B cell (primary cell): Measurements from ENCODE around the gene TMPRSS13. TPM values are rescaled to one million over a fixed set of nuclear protein-coding genes. Genes with fewer than 3 reads are reported as not detected.

ENCODE experiments used
- ATAC-seq: fragments of 200-7000 bp; cut with Tn5 transposase; one replicate; pipeline ENCODE4 v1.10.0; 2021; ENCODE audit warnings: low read depth, mild to moderate bottlenecking, moderate number of reproducible peaks, moderate library complexity
- CTCF ChIA-PET: fragments of 350-600 bp; sonication (Branson Sonifier 250); formaldehyde crosslinking; loops from one replicate; lab custom pipeline; 2021; ENCODE audit warnings: antibody characterized with exemption, inconsistent platforms; lab: Charles Lee
- POLR2A ChIA-PET: fragments of 350-600 bp; sonication (Branson Sonifier 250); formaldehyde crosslinking; loops from one replicate; lab custom pipeline; 2021; ENCODE audit warnings: antibody characterized with exemption; lab: Charles Lee
- DNase-seq: peaks from one replicate; pipeline ENCODE4 v3.0.0; 2013
- H2AFZ ChIP-seq: 2 replicates; pipeline ENCODE4 v1.6.1; 2012; ENCODE audit warnings: mild to moderate bottlenecking, low read depth, low read length; ENCODE audit not compliant: insufficient read depth, poor library complexity, severe bottlenecking
- H3K27ac ChIP-seq, 2 donors: 1 replicate in 1 of 2; 2 replicates in 1 of 2; pipeline ENCODE4 v1.5.1; 2012 to 2013; ENCODE audit warnings: low read length in 2 of 2, mild to moderate bottlenecking in 2 of 2, moderate library complexity in 1 of 2
- H3K27me3 ChIP-seq, 4 experiments: fragments of 200-600 bp in 1 of 4; sonication (generic) in 1 of 4; replicated peaks in 1 of 4; 1 replicate in 2 of 4; 2 replicates in 2 of 4; pipeline versions ENCODE4 v1.6.1 to v1.7.0; 2013 to 2016; ENCODE audit warnings: low read length in 3 of 4, mild to moderate bottlenecking in 2 of 4, mixed read lengths in 1 of 4, moderate library complexity in 1 of 4; ENCODE audit not compliant: insufficient read depth in 4 of 4, control insufficient read depth in 3 of 4; ENCODE audit errors: control extremely low read depth in 1 of 4
- H3K36me3 ChIP-seq, 2 experiments: replicated peaks in 1 of 2; 1 replicate in 1 of 2; 2 replicates in 1 of 2; pipeline versions ENCODE4 v1.6.1 to v1.7.1; 2013; ENCODE audit warnings: low read length in 1 of 2; ENCODE audit not compliant: insufficient read depth in 2 of 2, control insufficient read depth in 1 of 2; ENCODE audit errors: control extremely low read depth in 1 of 2, extremely low read depth in 1 of 2
- H3K4me1 ChIP-seq, 2 donors: fragments of 200-600 bp in 1 of 2; sonication (generic) in 1 of 2; 1 replicate in 1 of 2; 2 replicates in 1 of 2; pipeline versions ENCODE4 v1.5.1 to v1.6.1; 2013 to 2017; ENCODE audit warnings: low read length in 2 of 2; ENCODE audit not compliant: control insufficient read depth in 2 of 2, insufficient read depth in 2 of 2
- H3K4me2 ChIP-seq: replicated peaks from 2 replicates; pipeline ENCODE3; 2012; ENCODE audit warnings: mild to moderate bottlenecking, low read depth, low read length; ENCODE audit not compliant: poor library complexity, severe bottlenecking
- H3K4me3 ChIP-seq, 5 experiments: fragments of 200-600 bp in 1 of 5; sonication (generic) in 1 of 5; 1 replicate in 3 of 5; 2 replicates in 2 of 5; pipeline versions ENCODE4 v1.5.1 to v1.7.0; 2011 to 2016; ENCODE audit warnings: low read length in 4 of 5, mild to moderate bottlenecking in 4 of 5, low read depth in 2 of 5, control low read depth in 1 of 5, moderate library complexity in 1 of 5; ENCODE audit not compliant: insufficient read depth in 1 of 5; ENCODE audit errors: control extremely low read depth in 1 of 5, extremely low read depth in 1 of 5
- H3K79me2 ChIP-seq: fragments of 200-600 bp; sonication (generic); one replicate; pipeline ENCODE4 v1.6.0; 2016; ENCODE audit warnings: low read length; ENCODE audit not compliant: control insufficient read depth, insufficient read depth
- H3K9ac ChIP-seq: fragments of 200-600 bp; sonication (generic); 2 replicates; pipeline ENCODE4 v1.6.1; 2017; ENCODE audit warnings: mild to moderate bottlenecking, low read length, moderate library complexity
- H3K9me3 ChIP-seq, 3 donors: one replicate each; pipeline versions ENCODE4 v1.6.1 to v1.7.1; 2013; ENCODE audit warnings: low read length in 2 of 3; ENCODE audit not compliant: control insufficient read depth in 2 of 3, insufficient read depth in 1 of 3; ENCODE audit errors: control extremely low read depth in 1 of 3
- H4K20me1 ChIP-seq: 2 replicates; pipeline ENCODE4 v1.6.0; 2012; ENCODE audit warnings: mild to moderate bottlenecking, low read length; ENCODE audit not compliant: insufficient read depth, control insufficient read depth, poor library complexity, severe bottlenecking
- H3K27ac Mint-ChIP-seq: one replicate; pipeline ENCODE4 v1.8.0; 2021; ENCODE audit warnings: mixed read lengths
- H3K27me3 Mint-ChIP-seq: one replicate; pipeline ENCODE4 v1.8.0; 2021; ENCODE audit warnings: mixed read lengths
- H3K4me1 Mint-ChIP-seq: one replicate; pipeline ENCODE4 v1.8.0; 2021; ENCODE audit warnings: mixed read lengths
- H3K4me3 Mint-ChIP-seq: one replicate; pipeline ENCODE4 v1.8.0; 2021; ENCODE audit warnings: mixed read lengths
- H3K9me3 Mint-ChIP-seq: one replicate; pipeline ENCODE4 v1.8.0; 2022; ENCODE audit warnings: mixed read lengths; ENCODE audit not compliant: insufficient read depth
- CTCF ChIP-seq: fragments of 200-600 bp; IDR thresholded peaks from one replicate; pipeline ENCODE4 v1.8.0; 2022; ENCODE audit warnings: antibody characterized with exemption, mild to moderate bottlenecking
- EZH2 ChIP-seq: IDR thresholded peaks from 2 replicates; pipeline ENCODE4 v1.6.1; 2012; ENCODE audit warnings: borderline replicate concordance, low read depth, mild to moderate bottlenecking, moderate library complexity, low read length; ENCODE audit not compliant: insufficient read depth, poor library complexity, severe bottlenecking
- WGBS: methylation state at CpG from one replicate; pipeline ENCODE4 v1.1.5; 2013; ENCODE audit warnings: missing lambda C conversion rate; ENCODE audit not compliant: insufficient coverage; 5-methylcytosine and 5-hydroxymethylcytosine counted together
- intact Hi-C: fragments of 100-400 bp; cut with micrococcal nuclease; formaldehyde crosslinking; loops from one replicate; pipeline ENCODE4 v1.10.0; 2022
- polyA plus RNA-seq: library from polyadenylated mRNA; depleted of rRNA; stranded (reverse); fragments of >200 nt; gene quantifications from 2 replicates; pipeline ENCODE4 v1.2.3, GENCODE V29; 2012
- total RNA-seq, 2 donors: library from RNA; stranded (reverse); fragments of 120-200 nt in 1 of 2; gene quantifications; 1 replicate in 1 of 2; 2 replicates in 1 of 2; pipeline versions ENCODE4 v1.2.3 to v1.2.4, GENCODE V29; 2013 to 2022

The TMPRSS13 gene
- total and polyA plus RNA-seq, 2 donors (not counting 1 experiment from before 2014, with no cell fraction given): 2.4 to 8.0 TPM

GRCh38 chr11:117944554-117944953, 15.4 kb upstream of the TMPRSS13 start:
- Mint-ChIP-seq H3K27ac (no peak overlapping the region), H3K4me3 (no peak overlapping the region), H3K9me3 (no peaks in the 10 kb centered on the region), H3K27me3 (peaks cover 9% of the 10 kb centered on the region), H3K4me1 (peaks cover 17% of the 10 kb centered on the region)
- Histone ChIP-seq H3K9ac (no peak overlapping the region), H3K27ac (no peak overlapping the region), H3K4me3 (no peak overlapping the region), H4K20me1 (no peaks in the 10 kb centered on the region), H3K27me3 (no peaks in the 10 kb centered on the region), H3K79me2 (no peaks in the 10 kb centered on the region), H3K4me2 (no peak overlapping the region), H3K4me1 (peaks cover 9 to 21% of the 10 kb centered on the region in 2 donors), H3K9me3 (peaks cover 0 to 1% (median 0%) of the 10 kb centered on the region in 3 donors), H3K36me3 (no peaks in the 10 kb centered on the region), H2AFZ (no peak overlapping the region)
- TF ChIP-seq EZH2 (no peak), CTCF (no peak)
- ATAC-seq (no peak), DNase-seq (no peak)
- CTCF ChIA-PET: interaction anchor here (1.1 to 15.0 kb wide), 13 partner anchors 9 to 518 kb away, joined by 3 to 495 read pairs (median 43); partner anchors contain the start of gene FXYD2
- 70% methylated on average over 3 of the region's 5 CpGs for WGBS
- POLR2A ChIA-PET: interaction anchor here (0.9 to 1.3 kb wide), 2 partner anchors 9 to 108 kb away, joined by 3 to 5 read pairs; no protein-coding TSS in a partner anchor
- intact Hi-C loops: no loop called here

DNA sequence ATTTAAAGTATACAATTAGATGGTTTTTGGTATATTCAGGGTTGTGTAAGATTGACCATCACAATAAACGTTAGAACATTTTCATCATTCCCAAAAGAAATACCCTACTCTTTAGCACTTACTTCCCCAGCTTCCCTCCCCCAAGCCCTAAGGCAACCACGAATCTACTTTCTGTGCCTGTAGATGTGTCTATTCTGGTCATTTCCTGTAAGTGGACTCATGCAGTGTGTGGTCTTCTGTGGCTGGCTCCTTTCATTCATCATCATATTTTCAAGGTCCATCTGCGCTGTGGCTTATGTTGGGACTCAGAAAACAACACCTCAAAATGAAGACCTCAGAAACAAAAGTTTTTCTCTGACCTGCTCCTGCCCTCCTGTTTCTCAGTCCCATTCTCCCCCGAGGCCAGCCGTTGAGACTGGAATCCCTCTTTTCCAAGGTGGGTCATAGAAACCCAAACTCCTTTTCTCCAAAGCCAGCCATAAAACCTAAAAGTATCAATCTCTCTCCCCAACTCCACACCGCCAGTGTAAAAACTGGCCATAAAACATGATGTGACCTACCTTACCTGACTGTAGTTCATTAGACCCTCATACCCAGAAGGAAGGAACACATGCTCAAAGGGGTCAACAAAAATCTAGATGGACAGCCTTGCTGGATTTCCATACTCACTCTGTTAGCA, 12.9 kb upstream of the TMPRSS13 start:
- H3K4me2 ChIP-seq: no peak overlapping the region
- H3K4me1 Mint-ChIP-seq: peaks cover 7% of the 10 kb centered on the region

More for the DNA sequence above, 12.9 kb upstream of the TMPRSS13 start:
- Mint-ChIP-seq H3K4me3 (no peak overlapping the region), H3K27ac (no peak overlapping the region), H3K9me3 (no peaks in the 10 kb centered on the region), H3K27me3 (peaks cover 9% of the 10 kb centered on the region)
- WGBS: 95% methylated on average over 4 of the region's 6 CpGs
- CTCF ChIA-PET: interaction anchor here (0.8 to 15.0 kb wide), 4 partner anchors 11 to 134 kb away, joined by 3 to 495 read pairs (median 69); no protein-coding TSS in a partner anchor
- H3K4me1 ChIP-seq: peaks cover 1 to 5% of the 10 kb centered on the region in 2 donors
- intact Hi-C loops: no loop called here
- no peaks in the 10 kb centered on the region for H3K79me2 ChIP-seq
- POLR2A ChIA-PET: no interaction called here
- no peak overlapping the region for H3K9ac ChIP-seq
- no peaks in the 10 kb centered on the region for H3K36me3 ChIP-seq
- no peak for ATAC-seq
- H3K27me3 ChIP-seq: no peaks in the 10 kb centered on the region
- DNase-seq: no peak
- H2AFZ ChIP-seq: no peak overlapping the region
- H4K20me1 ChIP-seq: no peaks in the 10 kb centered on the region
- H3K9me3 ChIP-seq: peaks cover 0 to 1% (median 0%) of the 10 kb centered on the region in 3 donors
- no peak overlapping the region for H3K4me3 ChIP-seq
- TF ChIP-seq EZH2 (no peak), CTCF (no peak)
- no peak overlapping the region for H3K27ac ChIP-seq
